ENCODE measurements around the gene ARAP3.

Gene ARAP3

DNA sequence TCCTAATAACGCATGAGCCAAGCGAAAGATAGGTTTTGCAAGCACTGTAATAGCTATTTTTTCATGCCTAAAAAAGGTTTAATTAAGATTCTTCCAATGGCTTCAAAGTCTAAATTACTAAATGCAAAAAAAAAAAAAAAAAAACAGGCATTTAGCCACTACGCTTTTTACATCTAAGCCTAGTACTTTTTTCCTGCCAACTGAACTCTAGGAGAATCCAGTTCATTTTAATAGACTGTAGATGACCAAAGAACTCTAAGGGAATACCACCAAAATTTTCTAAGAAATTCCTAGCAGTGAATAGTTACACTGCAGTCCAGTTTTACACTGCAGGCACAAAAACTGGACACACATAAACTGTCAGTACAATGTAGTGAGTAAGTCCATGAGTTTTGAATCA lies 73.0 kb downstream of the ARAP3 start:
- no peak for DNase-seq

GRCh38 chr5:141608557-141608956 lies 73.5 kb downstream of the ARAP3 start:
- DNase-seq = no peak

GRCh38 chr5:141608046-141608445 lies 74.0 kb downstream of the ARAP3 start:
- no peak for DNase-seq

- peak; percentile 6 to 98 for DNase-seq
Measured at GRCh38 chr5:141605523-141606277, 76.3 kb downstream of the ARAP3 start.

DNA sequence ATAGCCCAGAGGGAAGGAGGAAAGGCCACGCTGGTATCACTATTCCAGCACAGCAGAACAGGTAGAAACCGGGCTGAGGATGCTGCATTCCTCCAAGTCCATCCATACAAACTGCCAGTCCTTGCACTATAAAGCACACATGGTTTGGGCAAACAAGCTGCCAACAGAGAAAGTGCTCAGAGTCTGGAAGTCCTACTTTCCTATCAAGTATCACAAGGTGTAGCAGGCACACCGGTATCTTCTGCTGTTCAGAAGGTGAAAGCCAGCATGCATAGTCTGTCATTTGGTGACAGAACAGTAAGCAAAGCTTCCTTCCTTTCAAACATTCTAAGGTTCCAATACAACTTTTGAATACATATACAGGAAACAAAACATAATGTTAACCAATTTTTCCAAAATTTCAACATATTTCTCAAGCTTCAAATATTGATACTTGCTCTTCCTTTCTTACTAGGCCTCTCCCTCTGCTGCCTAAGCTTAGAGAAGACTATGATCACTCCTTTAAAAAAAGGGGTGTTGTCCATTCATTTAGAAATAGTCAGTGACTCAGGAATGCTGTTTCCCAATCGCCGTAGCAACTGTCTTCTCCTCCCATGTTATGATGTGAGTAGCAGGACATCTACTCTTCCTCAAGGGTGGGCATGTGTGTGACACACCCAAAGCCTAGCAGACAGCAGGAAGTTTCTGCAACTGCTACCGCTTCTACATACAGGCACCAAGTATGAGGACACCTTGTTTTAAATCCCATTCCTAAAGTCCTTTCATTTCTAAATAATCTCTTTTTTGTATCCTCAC lies 77.9 kb downstream of the ARAP3 start:
- peak; percentile 14 to 80 for DNase-seq
